GM12892 (cell line): Measurements from ENCODE around the gene SMYD3.
"Not testable (repeated sequence)": the region's sequence is repeated elsewhere in the genome, so short reads cannot be mapped to it uniquely, and the experiment has no call there.

Experiments used
- POLR2A ChIP-seq: IDR thresholded peaks from 2 replicates; pipeline ENCODE4 v1.6.1; 2011; ENCODE audit warnings: low read depth, low read length, control low read depth
- POLR2AphosphoS5 ChIP-seq: IDR thresholded peaks from 2 replicates; pipeline ENCODE4 v1.6.1; 2011; ENCODE audit warnings: low read depth, low read length, control low read depth

DNA sequence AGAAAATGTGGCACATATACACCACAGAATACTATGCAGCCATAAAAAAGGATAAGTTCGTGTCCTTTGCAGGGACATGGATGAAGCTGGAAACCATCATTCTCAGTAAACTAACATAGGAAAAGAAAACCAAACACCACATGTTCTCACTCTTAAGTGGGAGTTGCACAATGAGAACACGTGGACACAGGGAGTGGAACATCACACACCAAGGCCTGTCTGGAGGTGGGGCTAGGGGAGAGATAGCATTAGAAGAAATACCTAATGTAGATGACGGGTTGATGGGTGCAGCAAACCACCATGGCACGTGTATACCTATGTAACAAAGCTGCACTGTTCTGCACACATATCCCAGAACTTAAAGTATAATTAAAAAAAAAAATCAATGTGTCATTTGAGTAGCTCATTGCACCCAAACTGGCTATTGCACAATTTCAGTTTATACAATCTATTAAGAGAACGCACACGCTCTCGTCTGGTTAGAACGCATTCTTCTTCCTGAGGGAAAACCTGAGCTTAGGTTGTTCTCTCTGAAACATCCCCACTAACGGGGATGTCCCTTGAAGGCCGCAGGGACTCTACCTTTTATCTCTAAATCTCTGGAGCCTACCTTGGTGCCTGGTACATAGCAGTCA, 535.9 kb downstream of the SMYD3 start:
- TF ChIP-seq POLR2A, POLR2AphosphoS5: not testable (repeated sequence)
